Measurements from ENCODE around the gene CTIF. TPM values are rescaled to one million over a fixed set of nuclear protein-coding genes. Genes with fewer than 3 reads are reported as not detected.

CTIF gene
- total RNA-seq, 1 donor from 2014 or later: 51.5 TPM

DNA sequence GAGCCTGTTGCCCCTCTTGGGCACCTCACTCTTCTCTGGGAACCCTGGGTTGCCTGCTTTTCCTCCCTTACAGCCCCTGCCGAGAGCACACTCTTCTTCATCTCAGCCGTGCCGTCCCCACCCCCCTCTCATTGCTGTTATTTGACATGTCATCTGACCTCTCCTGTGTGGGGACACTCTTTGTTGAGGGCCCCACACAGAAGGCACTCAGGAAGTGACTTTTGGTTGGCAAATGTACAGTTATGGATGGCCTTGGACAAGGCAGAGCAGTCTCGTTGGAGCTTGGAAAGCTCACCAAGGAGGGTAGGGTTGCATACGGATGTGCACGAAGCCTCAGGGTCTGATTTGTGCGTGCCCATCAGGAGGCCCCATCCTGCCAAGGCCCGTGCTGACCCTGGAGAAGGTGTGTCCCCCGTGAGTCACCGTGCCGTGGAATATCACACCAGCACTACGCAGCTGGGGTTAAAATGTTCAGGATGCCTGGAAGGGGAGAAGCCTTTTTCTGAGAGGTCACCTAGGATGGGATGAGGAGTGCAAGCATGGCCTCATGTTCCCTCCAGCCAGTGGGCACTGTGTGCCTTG lies 93.9 kb downstream of the CTIF start:
- DNase-seq (ENCODE audit: low spot score): no peak
- Mint-ChIP-seq H3K36me3 (ENCODE audit: low read depth, unreplicated experiment) (no peaks in the 10 kb centered on the region), H3K27ac (ENCODE audit: unreplicated experiment) (no peak overlapping the region), H3K27me3 (ENCODE audit: unreplicated experiment) (peaks cover 2% of the 10 kb centered on the region), H3K4me3 (ENCODE audit: unreplicated experiment) (no peak overlapping the region), H3K4me1 (ENCODE audit: unreplicated experiment) (peaks cover 10% of the 10 kb centered on the region), H3K9me3 (ENCODE audit: unreplicated experiment) (no peaks in the 10 kb centered on the region)
- TF ChIP-seq, protein P1, sequence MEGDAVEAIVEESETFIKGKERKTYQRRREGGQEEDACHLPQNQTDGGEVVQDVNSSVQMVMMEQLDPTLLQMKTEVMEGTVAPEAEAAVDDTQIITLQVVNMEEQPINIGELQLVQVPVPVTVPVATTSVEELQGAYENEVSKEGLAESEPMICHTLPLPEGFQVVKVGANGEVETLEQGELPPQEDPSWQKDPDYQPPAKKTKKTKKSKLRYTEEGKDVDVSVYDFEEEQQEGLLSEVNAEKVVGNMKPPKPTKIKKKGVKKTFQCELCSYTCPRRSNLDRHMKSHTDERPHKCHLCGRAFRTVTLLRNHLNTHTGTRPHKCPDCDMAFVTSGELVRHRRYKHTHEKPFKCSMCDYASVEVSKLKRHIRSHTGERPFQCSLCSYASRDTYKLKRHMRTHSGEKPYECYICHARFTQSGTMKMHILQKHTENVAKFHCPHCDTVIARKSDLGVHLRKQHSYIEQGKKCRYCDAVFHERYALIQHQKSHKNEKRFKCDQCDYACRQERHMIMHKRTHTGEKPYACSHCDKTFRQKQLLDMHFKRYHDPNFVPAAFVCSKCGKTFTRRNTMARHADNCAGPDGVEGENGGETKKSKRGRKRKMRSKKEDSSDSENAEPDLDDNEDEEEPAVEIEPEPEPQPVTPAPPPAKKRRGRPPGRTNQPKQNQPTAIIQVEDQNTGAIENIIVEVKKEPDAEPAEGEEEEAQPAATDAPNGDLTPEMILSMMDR (IDR thresholded peaks at IDR 0.05; ENCODE audit: unreplicated experiment): no peak

DNA sequence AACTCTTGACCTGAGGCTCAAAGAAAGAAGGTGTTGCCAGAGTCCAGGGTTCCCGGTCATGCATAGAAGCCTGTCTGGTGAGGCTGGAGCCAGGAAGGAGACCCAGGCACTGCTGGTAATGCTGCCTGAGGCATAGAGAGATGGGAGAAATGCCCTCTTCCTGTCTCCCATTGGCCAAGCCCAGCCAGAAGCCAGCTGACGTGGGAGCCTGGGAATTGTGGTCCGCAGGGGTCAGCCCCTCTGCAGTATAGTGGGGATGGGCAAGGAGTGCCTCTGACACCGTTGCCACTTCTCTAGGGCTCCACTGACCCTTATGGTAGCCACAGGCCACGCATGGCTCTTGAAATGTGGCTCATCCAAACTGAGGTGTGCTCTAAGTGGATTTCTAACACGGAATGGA lies 95.7 kb downstream of the CTIF start:
- Mint-ChIP-seq H3K4me3 (ENCODE audit: unreplicated experiment) (no peak overlapping the region), H3K27ac (ENCODE audit: unreplicated experiment) (no peak overlapping the region), H3K36me3 (ENCODE audit: low read depth, unreplicated experiment) (peaks cover 6% of the 10 kb centered on the region), H3K27me3 (ENCODE audit: unreplicated experiment) (peaks cover 8% of the 10 kb centered on the region), H3K9me3 (ENCODE audit: unreplicated experiment) (no peaks in the 10 kb centered on the region), H3K4me1 (ENCODE audit: unreplicated experiment) (peaks cover 5% of the 10 kb centered on the region)
- TF ChIP-seq, protein P1 (IDR thresholded peaks at IDR 0.05; ENCODE audit: unreplicated experiment): no peak
- DNase-seq (ENCODE audit: low spot score): no peak

DNA sequence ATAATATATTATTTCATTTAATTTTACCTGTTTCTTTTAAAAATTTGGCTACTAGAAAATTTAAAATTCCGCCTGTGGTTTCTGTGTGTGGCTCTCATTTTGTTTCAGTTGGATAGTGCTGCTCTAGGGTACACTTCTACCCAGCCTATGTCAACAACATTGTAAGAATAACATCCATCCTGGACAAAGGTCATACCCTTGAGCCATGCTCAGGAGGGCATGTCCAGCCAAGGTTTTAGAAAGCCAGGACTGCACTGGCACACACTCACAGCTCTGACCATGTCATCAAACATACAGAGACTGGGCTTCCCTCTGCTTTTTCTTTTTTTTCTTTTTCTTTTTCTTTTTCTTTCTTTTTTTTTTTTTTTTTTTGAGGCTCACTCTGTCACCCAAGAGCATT lies 96.1 kb downstream of the CTIF start:
- H3K9me3 Mint-ChIP-seq (ENCODE audit: unreplicated experiment): no peaks in the 10 kb centered on the region
- no peak for DNase-seq (ENCODE audit: low spot score)
- H3K27me3 Mint-ChIP-seq (ENCODE audit: unreplicated experiment): peaks cover 8% of the 10 kb centered on the region
- H3K36me3 Mint-ChIP-seq (ENCODE audit: low read depth, unreplicated experiment): peaks cover 6% of the 10 kb centered on the region
- TF ChIP-seq, protein P1 (IDR thresholded peaks at IDR 0.05; ENCODE audit: unreplicated experiment): no peak
- H3K27ac Mint-ChIP-seq (ENCODE audit: unreplicated experiment): no peak overlapping the region
- no peak overlapping the region for H3K4me3 Mint-ChIP-seq (ENCODE audit: unreplicated experiment)
- H3K4me1 Mint-ChIP-seq (ENCODE audit: unreplicated experiment): peaks cover 5% of the 10 kb centered on the region

DNA sequence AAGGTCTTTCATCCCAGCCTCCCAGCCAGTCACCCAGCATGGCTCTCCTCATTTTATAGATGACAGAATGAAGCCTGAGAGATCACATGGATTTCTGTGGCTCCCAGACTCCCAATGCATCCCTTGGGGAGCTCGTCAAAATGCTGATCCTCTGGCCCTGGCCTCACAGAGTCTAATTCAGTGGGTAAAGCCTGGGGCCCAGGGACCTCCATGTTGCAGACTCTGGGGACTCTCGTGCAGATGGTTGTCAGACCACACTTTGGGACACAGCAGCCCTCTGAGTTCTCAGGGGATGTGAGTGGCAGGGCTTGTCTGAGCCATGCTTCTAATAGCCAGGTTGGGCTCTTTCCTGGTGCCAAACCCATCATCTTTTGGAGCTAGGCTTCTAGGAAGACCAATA lies 97.0 kb downstream of the CTIF start:
- peaks cover 6% of the 10 kb centered on the region for H3K36me3 Mint-ChIP-seq (ENCODE audit: low read depth, unreplicated experiment)
- no peak for DNase-seq (ENCODE audit: low spot score)
- H3K4me3 Mint-ChIP-seq (ENCODE audit: unreplicated experiment): no peak overlapping the region
- TF ChIP-seq, protein P1 (IDR thresholded peaks at IDR 0.05; ENCODE audit: unreplicated experiment): no peak
- H3K27ac Mint-ChIP-seq (ENCODE audit: unreplicated experiment): no peak overlapping the region
- no peaks in the 10 kb centered on the region for H3K9me3 Mint-ChIP-seq (ENCODE audit: unreplicated experiment)
- peaks cover 8% of the 10 kb centered on the region for H3K27me3 Mint-ChIP-seq (ENCODE audit: unreplicated experiment)
- peaks cover 5% of the 10 kb centered on the region for H3K4me1 Mint-ChIP-seq (ENCODE audit: unreplicated experiment)

DNA sequence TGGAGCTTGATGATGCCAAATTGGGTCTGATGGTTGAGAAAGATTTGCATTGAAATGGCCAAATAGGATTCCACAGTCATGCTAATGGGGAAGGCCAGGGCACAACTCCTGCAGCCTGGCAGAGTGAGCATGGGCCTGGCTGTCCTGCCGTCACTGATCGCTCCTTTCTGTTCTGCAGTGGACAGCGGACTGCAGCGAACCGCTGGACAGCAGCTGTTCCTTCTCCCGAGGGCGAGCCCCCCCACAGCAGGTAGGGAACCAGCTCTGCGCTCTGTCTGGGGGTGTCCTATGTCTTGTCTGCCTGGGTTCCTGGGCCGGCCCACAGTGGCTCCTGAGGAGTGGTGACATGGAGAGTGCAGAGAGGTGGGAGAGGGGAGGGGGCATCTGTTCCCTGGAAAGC lies 97.6 kb downstream of the CTIF start:
- no peaks in the 10 kb centered on the region for H3K9me3 Mint-ChIP-seq (ENCODE audit: unreplicated experiment)
- peaks cover 8% of the 10 kb centered on the region for H3K27me3 Mint-ChIP-seq (ENCODE audit: unreplicated experiment)
- TF ChIP-seq, protein P1 (IDR thresholded peaks at IDR 0.05; ENCODE audit: unreplicated experiment): no peak
- no peak overlapping the region for H3K27ac Mint-ChIP-seq (ENCODE audit: unreplicated experiment)
- peaks cover 5% of the 10 kb centered on the region for H3K4me1 Mint-ChIP-seq (ENCODE audit: unreplicated experiment)
- H3K4me3 Mint-ChIP-seq (ENCODE audit: unreplicated experiment): no peak overlapping the region
- no peak for DNase-seq (ENCODE audit: low spot score)
- H3K36me3 Mint-ChIP-seq (ENCODE audit: low read depth, unreplicated experiment): peaks cover 6% of the 10 kb centered on the region
